Myometrial cell (primary cell): ENCODE data around the gene TCAIM. TPM values are rescaled to one million over a fixed set of nuclear protein-coding genes. Genes with fewer than 3 reads are reported as not detected.

Experiments used
- total RNA-seq: library from RNA; depleted of rRNA; stranded (reverse); fragments of >200 nt; gene quantifications from 2 replicates; pipeline ENCODE4 v1.2.3, GENCODE V29; 2015

Gene TCAIM
- 38.9 and 45.7 TPM in 2 replicates for total RNA-seq

GRCh38 chr3:44338010-44338827 lies at the start of gene TCAIM:
TSS of gene TCAIM (plus strand) at chr3:44338766. CDS start at chr3:44354783, 16,017 bp downstream.

Other genes starting within 250 kb of the TCAIM start
- gene TOPAZ1, start 96.9 kb upstream of the TCAIM start, total RNA-seq: not detected in 2 replicates
- gene ZNF445, start 138.9 kb downstream of the TCAIM start, total RNA-seq: 2.6 and 3.5 TPM in 2 replicates
- gene ZKSCAN7, start 216.4 kb downstream of the TCAIM start, total RNA-seq: 4.9 and 5.7 TPM in 2 replicates
- 0.29 and 0.71 TPM in 2 replicates for gene ZNF660, start 246.2 kb downstream of the TCAIM start, total RNA-seq